WERI-Rb-1 (cell line): ENCODE data around the gene ARHGAP30.

Source experiments
- DNase-seq: peaks from one replicate; pipeline ENCODE4 v3.0.0-alpha.2; 2020
- H3K27ac ChIP-seq: fragments of 250-450 bp; sonication (Bioruptor Pico); 2 replicates; pipeline ENCODE4 v1.5.1; 2020; ENCODE audit warnings: mild to moderate bottlenecking, moderate library complexity
- H3K27me3 ChIP-seq: fragments of 250-450 bp; sonication (Bioruptor Pico); 2 replicates; pipeline ENCODE4 v1.5.1; 2021; ENCODE audit warnings: mild to moderate bottlenecking, low read depth, moderate library complexity; ENCODE audit not compliant: insufficient read depth, severe bottlenecking
- H3K36me3 ChIP-seq: fragments of 250-450 bp; sonication (Bioruptor Pico); 2 replicates; pipeline ENCODE4 v1.5.1; 2020; ENCODE audit warnings: mild to moderate bottlenecking, moderate library complexity
- H3K4me3 ChIP-seq: 2 replicates; pipeline ENCODE4 v1.5.1; 2011; ENCODE audit warnings: low read depth, mild to moderate bottlenecking, control low read depth, low read length
- H3K9me3 ChIP-seq: fragments of 250-450 bp; sonication (Bioruptor Pico); 2 replicates; pipeline ENCODE4 v1.5.1; 2021; ENCODE audit warnings: mild to moderate bottlenecking, moderate library complexity; ENCODE audit not compliant: severe bottlenecking
- CTCF ChIP-seq: IDR thresholded peaks from 2 replicates; pipeline ENCODE4 v1.5.1; 2011; ENCODE audit warnings: low read depth, mild to moderate bottlenecking, control low read depth, inconsistent platforms, low read length

The ARHGAP30 gene

GRCh38 chr1:161009602-161010211, 60.0 kb downstream of the ARHGAP30 start:
- H3K4me3 ChIP-seq = no peak overlapping the region
- H3K27me3 ChIP-seq = no peaks in the 10 kb centered on the region
- peaks cover 28% of the 10 kb centered on the region for H3K36me3 ChIP-seq
- no peak overlapping the region; the same call in 1 of the 2 replicates for H3K27ac ChIP-seq
- no peak for TF ChIP-seq CTCF
- DNase-seq = no peak
- H3K9me3 ChIP-seq = no peaks in the 10 kb centered on the region

- no peaks in the 10 kb centered on the region for H3K27me3 ChIP-seq
- no peak overlapping the region for H3K4me3 ChIP-seq
- TF ChIP-seq CTCF = no peak
- H3K9me3 ChIP-seq = no peaks in the 10 kb centered on the region
- no peak for DNase-seq
- H3K36me3 ChIP-seq = peaks cover 22% of the 10 kb centered on the region
- H3K27ac ChIP-seq = no peak overlapping the region
These were observed 60.7 kb downstream of the ARHGAP30 start for GRCh38 chr1:161008869-161009510.

- H3K4me3 ChIP-seq = no peak overlapping the region
- H3K27me3 ChIP-seq = no peaks in the 10 kb centered on the region
- no peak for DNase-seq
- H3K27ac ChIP-seq = no peak overlapping the region
- no peak for TF ChIP-seq CTCF
- H3K9me3 ChIP-seq = no peaks in the 10 kb centered on the region
- peaks cover 21% of the 10 kb centered on the region for H3K36me3 ChIP-seq
These were observed 62.3 kb downstream of the ARHGAP30 start for GRCh38 chr1:161007369-161007768.

GRCh38 chr1:161006563-161006962, 63.1 kb downstream of the ARHGAP30 start:
- H3K27me3 ChIP-seq = no peaks in the 10 kb centered on the region
- no peaks in the 10 kb centered on the region for H3K9me3 ChIP-seq
- no peak overlapping the region for H3K4me3 ChIP-seq
- H3K36me3 ChIP-seq = peaks cover 25% of the 10 kb centered on the region
- no peak for DNase-seq
- H3K27ac ChIP-seq = no peak overlapping the region
- no peak for TF ChIP-seq CTCF

GRCh38 chr1:161001525-161001924, 68.2 kb downstream of the ARHGAP30 start:
- Histone ChIP-seq H3K27ac (no peak overlapping the region), H3K4me3 (no peak overlapping the region), H3K27me3 (no peaks in the 10 kb centered on the region), H3K36me3 (peaks cover 56% of the 10 kb centered on the region), H3K9me3 (no peaks in the 10 kb centered on the region)
- DNase-seq = no peak
- TF ChIP-seq CTCF = no peak
